LHCN-M2 (cell line): Measurements from ENCODE around the gene F7. TPM values are rescaled to one million over a fixed set of nuclear protein-coding genes. Genes with fewer than 3 reads are reported as not detected.
"Not testable (repeated sequence)": the region's sequence is repeated elsewhere in the genome, so short reads cannot be mapped to it uniquely, and the experiment has no call there.

Experiments
- DNase-seq: peaks from one replicate; pipeline ENCODE4 v3.0.0-alpha.2; 2012; ENCODE audit warnings: low read depth
- total RNA-seq: library from RNA; depleted of rRNA; stranded (reverse); fragments of >200 nt; gene quantifications from 2 replicates; pipeline ENCODE4 v1.2.3, GENCODE V29; 2014

The F7 gene
- total RNA-seq, 1 experiment from 2014 or later, result not detected

- no peak for DNase-seq
These were observed 47.6 kb downstream of the F7 start for GRCh38 chr13:113152984-113153809.

- peak; percentile 60 for DNase-seq
These were observed 48.5 kb downstream of the F7 start for GRCh38 chr13:113153810-113154748.

- no peak for DNase-seq
These were observed 49.6 kb downstream of the F7 start for GRCh38 chr13:113155201-113155600.

GRCh38 chr13:113155982-113156655, 50.5 kb downstream of the F7 start:
- no peak for DNase-seq

DNA sequence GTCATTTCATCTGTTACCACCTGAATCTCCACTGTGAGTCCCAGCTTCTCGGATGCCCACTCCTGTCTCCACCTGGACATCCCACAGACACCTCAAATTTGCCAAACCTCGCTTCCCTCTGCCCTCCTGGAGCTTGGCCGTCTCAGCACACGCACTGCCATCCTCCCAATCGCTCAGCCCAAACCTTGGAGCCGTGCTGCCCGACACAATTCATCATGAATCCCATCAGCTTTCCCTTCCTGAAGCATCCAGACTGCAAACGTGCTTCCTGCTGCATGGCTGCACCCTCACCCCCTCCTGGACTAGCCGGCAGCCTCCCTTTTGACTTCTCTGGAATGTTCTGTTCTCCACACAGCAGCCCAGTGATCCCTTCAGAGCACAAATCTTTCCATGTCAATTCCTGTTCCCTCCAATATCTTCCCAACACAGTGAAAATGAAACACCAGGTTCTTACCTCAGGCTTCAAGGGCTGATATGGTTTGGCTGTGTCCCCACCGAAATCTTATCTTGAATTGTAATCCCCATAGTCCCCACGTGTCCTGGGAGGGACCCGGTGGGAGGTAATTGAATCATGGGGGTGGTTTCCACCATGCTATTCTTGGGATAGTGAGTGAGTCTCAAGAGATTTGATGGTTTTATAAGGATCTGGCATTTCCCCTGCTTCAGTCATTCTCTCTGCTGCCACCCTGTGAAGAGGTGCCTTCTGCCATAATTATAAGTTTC, 51.8 kb downstream of the F7 start:
- DNase-seq, result no peak

- no peak for DNase-seq
These were observed 52.5 kb downstream of the F7 start, which contains the start of gene PROZ for GRCh38 chr13:113157929-113158747. TSS of gene PROZ (plus strand) at chr13:113158648. CDS start at chr13:113158661, 13 bp downstream.

DNA sequence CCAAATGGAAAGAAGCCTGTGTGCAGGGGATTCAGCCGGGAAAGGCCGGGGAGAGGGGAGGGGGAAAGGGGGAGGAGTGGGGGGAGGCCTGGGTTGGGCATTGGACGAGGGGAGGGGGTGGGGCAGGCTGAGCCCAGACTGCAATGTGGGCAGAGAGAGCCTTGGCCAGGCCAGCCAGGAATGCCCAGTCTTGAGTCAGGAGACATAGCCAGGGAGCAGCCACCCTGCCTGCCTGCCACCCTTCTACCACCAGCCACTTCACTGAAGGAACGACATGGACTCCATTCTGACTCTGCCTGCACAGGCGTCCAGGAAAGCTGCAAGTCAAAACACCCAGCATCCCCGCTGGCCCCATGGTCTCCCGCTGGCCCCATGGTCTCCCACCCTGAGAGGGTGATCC, 53.4 kb downstream of the F7 start:
- DNase-seq, result no peak

DNA sequence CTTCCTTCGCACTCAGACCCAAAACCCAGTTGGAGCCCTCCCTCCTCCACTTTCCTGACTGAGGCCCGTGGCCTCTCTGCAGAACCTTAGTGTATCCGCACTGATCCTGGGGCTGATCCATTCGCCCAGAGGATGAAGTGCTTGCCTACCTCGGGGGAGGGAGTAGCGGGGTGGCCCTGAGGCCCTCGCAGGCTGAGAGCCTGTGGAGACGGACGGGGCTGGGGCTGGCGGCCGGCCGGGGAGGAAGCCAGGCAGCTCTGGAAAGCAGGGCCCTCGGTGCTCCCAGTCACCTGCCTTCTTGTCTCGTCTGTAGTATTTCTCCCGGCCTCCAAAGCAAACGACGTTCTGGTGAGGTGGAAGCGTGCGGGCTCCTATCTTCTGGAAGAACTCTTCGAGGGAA, 54.1 kb downstream of the F7 start:
- no peak for DNase-seq

- no peak for DNase-seq
These were observed 55.4 kb downstream of the F7 start for GRCh38 chr13:113160983-113161382.

DNA sequence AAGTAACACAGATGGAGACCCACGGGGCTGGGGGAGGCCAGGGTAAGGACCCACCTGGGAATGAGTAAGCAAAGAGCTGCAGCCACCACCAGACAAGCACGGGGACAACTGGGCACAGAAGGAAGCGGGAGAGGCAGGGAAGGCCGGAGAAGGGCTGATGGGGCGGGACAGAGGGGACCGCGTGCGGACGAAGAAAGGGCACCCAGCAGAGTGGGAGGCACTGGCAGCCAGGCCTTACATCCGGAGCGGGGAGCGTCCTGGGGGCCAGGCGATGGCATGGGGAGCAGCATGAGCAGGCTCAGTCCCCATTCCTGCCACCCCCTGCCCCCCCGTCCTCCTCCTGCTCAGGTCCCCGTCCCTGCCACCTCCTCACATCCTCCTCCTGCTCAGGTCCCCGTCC, 55.8 kb downstream of the F7 start:
- DNase-seq, result no peak

DNA sequence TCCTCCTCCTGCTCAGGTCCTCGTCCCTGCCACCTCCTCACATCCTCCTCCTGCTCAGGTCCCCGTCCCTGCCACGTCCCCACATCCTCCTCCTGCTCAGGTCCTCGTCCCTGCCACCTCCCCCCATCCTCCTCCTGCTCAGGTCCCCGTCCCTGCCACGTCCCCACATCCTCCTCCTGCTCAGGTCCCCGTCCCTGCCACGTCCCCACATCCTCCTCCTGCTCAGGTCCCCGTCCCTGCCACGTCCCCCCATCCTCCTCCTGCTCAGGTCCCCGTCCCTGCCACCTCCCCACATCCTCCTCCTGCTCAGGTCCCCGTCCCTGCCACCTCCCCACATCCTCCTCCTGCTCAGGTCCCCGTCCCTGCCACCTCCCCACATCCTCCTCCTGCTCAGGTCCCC, 56.4 kb downstream of the F7 start:
- DNase-seq, result not testable (repeated sequence)

- DNase-seq, result peak; percentile 60
These were observed 57.4 kb downstream of the F7 start for GRCh38 chr13:113162783-113163685.

GRCh38 chr13:113164492-113164891, 58.9 kb downstream of the F7 start:
- DNase-seq, result no peak

DNA sequence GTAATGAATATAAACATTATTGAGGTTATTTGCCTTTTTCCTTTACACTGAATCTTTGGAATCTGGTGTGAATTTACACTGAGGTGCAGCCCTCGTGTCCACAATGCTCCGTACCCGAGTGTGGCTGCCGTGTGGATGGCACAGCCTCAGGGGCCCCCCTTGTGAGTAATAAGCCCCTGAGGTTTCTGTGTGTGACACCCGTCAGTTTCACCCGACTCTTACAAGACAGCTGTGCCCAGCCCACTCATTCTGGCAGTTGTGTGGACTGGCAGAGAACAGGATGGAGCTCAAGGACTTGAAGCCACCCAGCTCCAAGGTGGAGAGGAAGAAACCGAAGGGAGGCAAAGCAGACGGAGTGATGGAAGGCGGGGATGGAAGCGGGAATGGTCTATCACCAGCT, 60.7 kb downstream of the F7 start:
- DNase-seq, result no peak

GRCh38 chr13:113166681-113167080, 61.1 kb downstream of the F7 start:
- DNase-seq, result no peak

DNA sequence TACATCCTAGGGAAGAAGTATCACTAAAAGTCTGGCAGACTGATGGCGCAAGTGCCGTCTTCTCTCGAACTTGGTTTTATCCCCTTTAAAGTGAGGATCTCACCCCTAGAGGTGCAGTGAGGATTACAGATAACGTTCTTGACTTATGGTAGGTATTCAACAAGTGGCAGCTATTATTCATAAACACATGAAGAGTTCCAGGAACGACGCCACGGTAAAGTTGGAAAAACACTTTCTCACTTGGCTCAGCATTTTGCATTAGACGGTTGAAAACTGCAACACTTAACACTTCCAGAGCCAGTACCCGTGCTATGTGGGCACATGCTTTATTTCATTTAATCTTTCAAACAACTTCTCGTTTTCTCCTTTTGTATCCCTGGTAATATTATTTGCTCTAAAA, 61.6 kb downstream of the F7 start:
- DNase-seq, result no peak

- DNase-seq, result no peak
These were observed 62.0 kb downstream of the F7 start for GRCh38 chr13:113167575-113167974.

DNA sequence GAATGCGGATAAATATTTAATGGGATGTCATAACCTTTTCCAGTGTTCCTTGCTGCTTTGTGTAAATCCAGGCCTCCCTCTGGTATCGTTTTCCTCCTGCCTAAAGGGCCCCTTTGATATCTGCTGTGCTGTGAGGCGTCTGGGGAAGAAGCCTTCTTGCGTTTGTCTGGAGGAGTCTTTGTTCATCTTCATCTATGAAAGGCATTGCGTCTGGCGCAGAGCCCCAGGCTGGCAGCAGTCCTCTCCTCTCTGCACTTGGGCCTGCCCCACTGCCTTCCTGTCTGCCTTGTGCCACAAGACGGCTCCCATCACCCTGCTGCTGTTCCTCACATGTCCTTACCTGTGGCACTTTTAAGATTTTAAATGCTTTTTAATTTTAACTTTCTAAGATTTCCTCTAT, 62.6 kb downstream of the F7 start:
- DNase-seq, result no peak
